ENCODE results near the gene EID2. TPM values are rescaled to one million over a fixed set of nuclear protein-coding genes. Genes with fewer than 3 reads are reported as not detected.

The EID2 gene
- total and polyA plus RNA-seq, 2 donors (not counting 3 experiments of a cell fraction or from before 2014, with no cell fraction given) = 6.6 to 17.4 TPM

GRCh38 chr19:39550197-39550596, 10.2 kb upstream of the EID2 start:
- intact Hi-C loops (cut with micrococcal nuclease) (no loop called here), dilution Hi-C loops (cut with MboI; ENCODE audit: extremely low pct_ligation_motif_present, low sequenced_read_pairs) (no loop called here)
- POLR2A ChIA-PET = no interaction called here
- BruUV-seq (replicated peaks) = no TSS peak
- H3K79me2 ChIP-seq (ENCODE audit: control insufficient read depth, insufficient read depth, low read length) = no peaks in the 10 kb centered on the region
- H3K27ac ChIP-seq (ENCODE audit: insufficient read depth, low read depth, low read length) = no peak overlapping the region
- no peaks in the 10 kb centered on the region for H3K9me1 ChIP-seq (replicated peaks; ENCODE audit: control insufficient read depth, extremely low read depth, insufficient read depth, low read length)
- H3K27me3 ChIP-seq (ENCODE audit: control insufficient read depth in 2 of 2, insufficient read depth in 2 of 2, low read length in 2 of 2) = peaks cover 13% of the 10 kb centered on the region in 2 experiments
- no peaks in the 10 kb centered on the region for H3K36me3 ChIP-seq (ENCODE audit: control insufficient read depth in 2 of 2, extremely low read depth in 1 of 2, insufficient read depth in 2 of 2, low read length in 2 of 2)
- H3K4me2 ChIP-seq (ENCODE audit: insufficient read depth, low read length) = no peak overlapping the region
- no peaks in the 10 kb centered on the region for H3K4me1 ChIP-seq (ENCODE audit: control insufficient read depth, extremely low read depth, insufficient read depth, low read length)
- CTCF ChIA-PET = interaction anchor here (0.7 to 2.5 kb wide), 3 partner anchors 122 to 483 kb away, joined by 3 to 78 read pairs (median 3); no protein-coding TSS in a partner anchor
- H3K9ac ChIP-seq (replicated peaks; ENCODE audit: extremely low read depth, insufficient read depth, low read length) = no peak overlapping the region
- DNase-seq (ENCODE audit: low read depth, low spot score) (no peak), FAIRE-seq (no peak)
- H4K20me1 ChIP-seq (replicated peaks; ENCODE audit: control insufficient read depth, extremely low read depth, insufficient read depth, low read length) = no peaks in the 10 kb centered on the region
- no peak overlapping the region for H3K4me3 ChIP-seq (replicated peaks in 1 of 3; ENCODE audit: insufficient read depth in 1 of 3, low read depth in 1 of 3, low read length in 3 of 3)
- no peak for TF ChIP-seq MYC (IDR thresholded peaks at IDR 0.05; ENCODE audit: low read depth, low read length)
- TF ChIP-seq POLR2AphosphoS5 (IDR thresholded peaks at IDR 0.05; ENCODE audit: insufficient read depth, low read depth, low read length) = no peak
- TF ChIP-seq JUN (IDR thresholded peaks at IDR 0.05; ENCODE audit: borderline replicate concordance, insufficient read depth, insufficient read length, low read depth) = no peak
- no peak for TF ChIP-seq MAX (IDR thresholded peaks at IDR 0.05; ENCODE audit: insufficient read depth, insufficient read length)
- TF ChIP-seq FOS (IDR thresholded peaks at IDR 0.05; ENCODE audit: borderline replicate concordance, insufficient read depth, low read length) = no peak
- no peak for TF ChIP-seq CTCF (IDR thresholded peaks at IDR 0.05; ENCODE audit: extremely low read depth in 1 of 2, insufficient read depth in 1 of 2, low read depth in 1 of 2, low read length in 2 of 2)
- no peak for TF ChIP-seq GATA2 (IDR thresholded peaks at IDR 0.05; ENCODE audit: insufficient read depth, insufficient read length, low read depth, low read length)
- no peak for TF ChIP-seq EZH2 (IDR thresholded peaks at IDR 0.05; ENCODE audit: borderline replicate concordance, low read depth, low read length, severe bottlenecking)
- no peak for TF ChIP-seq POLR2A (IDR thresholded peaks at IDR 0.05; ENCODE audit: low read depth, low read length)
- H2AFZ ChIP-seq (ENCODE audit: low read depth, low read length) = no peak overlapping the region
- no peaks in the 10 kb centered on the region for H3K9me3 ChIP-seq (replicated peaks; ENCODE audit: control insufficient read depth, insufficient read depth, low read length)
